Transverse colon (tissue), 4 donors: ENCODE measurements around the gene HNRNPDL. TPM values are rescaled to one million over a fixed set of nuclear protein-coding genes. Genes with fewer than 3 reads are reported as not detected.
"Not testable (repeated sequence)": the region's sequence is repeated elsewhere in the genome, so short reads cannot be mapped to it uniquely, and the experiment has no call there.

ENCODE experiments used
- DNase-seq: peaks from one replicate; pipeline ENCODE4 v3.0.0-alpha.2; 2019
- H3K27ac ChIP-seq, 4 donors: fragments of 200-600 bp; sonication (generic); 2 replicates each; pipeline ENCODE4 v1.5.1; 2016 to 2018; ENCODE audit warnings: inconsistent platforms in 4 of 4
- H3K27me3 ChIP-seq: fragments of 200-600 bp; sonication (generic); 2 replicates; pipeline ENCODE4 v1.5.1; 2017; ENCODE audit warnings: inconsistent platforms
- H3K36me3 ChIP-seq, 4 donors: fragments of 200-600 bp; sonication (generic); 2 replicates each; pipeline ENCODE4 v1.5.1; 2017 to 2019; ENCODE audit warnings: inconsistent platforms in 4 of 4
- H3K4me1 ChIP-seq, 4 donors: fragments of 200-600 bp; sonication (generic); 2 replicates each; pipeline ENCODE4 v1.5.1; 2017 to 2020; ENCODE audit warnings: inconsistent platforms in 4 of 4
- H3K4me3 ChIP-seq, 4 donors: fragments of 200-600 bp; sonication (generic); 1 replicate in 1 of 4; 2 replicates in 3 of 4; pipeline versions ENCODE4 v1.5.1 to v1.6.1; 2017 to 2019; ENCODE audit warnings: inconsistent platforms in 4 of 4
- H3K9me3 ChIP-seq, 2 donors: fragments of 200-600 bp; sonication (generic); 2 replicates each; pipeline ENCODE4 v1.5.1; 2017 to 2019; ENCODE audit warnings: inconsistent platforms in 2 of 2
- CTCF ChIP-seq, 5 experiments: fragments of 200-600 bp in 3 of 5; fragments of 450-650 bp in 2 of 5; sonication (generic) in 3 of 5; IDR thresholded peaks; 1 replicate in 2 of 5; 2 replicates in 3 of 5; pipeline ENCODE4 v1.5.1; 2016 to 2017; ENCODE audit warnings: antibody characterized with exemption in 5 of 5, inconsistent platforms in 3 of 5, mild to moderate bottlenecking in 2 of 5, moderate library complexity in 1 of 5
- EP300 ChIP-seq: sonication (generic); formaldehyde crosslinking; IDR thresholded peaks from one replicate; pipeline ENCODE4 v1.6.1; 2017; ENCODE audit warnings: antibody characterized with exemption, low read depth
- POLR2A ChIP-seq: fragments of 450-650 bp; IDR thresholded peaks from one replicate; pipeline ENCODE4 v1.6.1; 2016; ENCODE audit warnings: antibody characterized with exemption, mild to moderate bottlenecking, moderate library complexity
- POLR2AphosphoS5 ChIP-seq, 3 donors: sonication (generic); formaldehyde crosslinking; IDR thresholded peaks; one replicate each; pipeline ENCODE4 v1.6.1; 2016; ENCODE audit warnings: antibody characterized with exemption in 3 of 3
- WGBS, 2 donors: methylation state at CpG; one replicate each; pipeline ENCODE4 v1.1.5; 2018; ENCODE audit warnings: low coverage in 1 of 2; 5-methylcytosine and 5-hydroxymethylcytosine counted together
- in situ Hi-C, 4 donors: fragments of 200-750 bp; cut with MboI; loops; one replicate each; pipeline versions ENCODE4 v1.15.0 to v1.15.1; 2017; ENCODE audit warnings: low sequenced_read_pairs in 3 of 4, low pct_ligation_motif_present in 1 of 4, low pct_unique_long_range_greater_than_20kb in 1 of 4
- intact Hi-C: fragments of 100-400 bp; cut with DNase I; formaldehyde crosslinking; loops from one replicate; pipeline ENCODE4 v1.15.1; 2023; ENCODE audit warnings: low total_unique reads
- total RNA-seq, 4 donors: library from RNA; depleted of rRNA; stranded (reverse); fragments of >200 nt; gene quantifications; one replicate each; pipeline ENCODE4 v1.1.0, GENCODE V29; 2016

The HNRNPDL gene
- total RNA-seq, 4 donors from 2014 or later, result 78.4 to 131 (median 100) TPM

GRCh38 chr4:82388405-82388804 is 41.9 kb downstream of the HNRNPDL start:
- Histone ChIP-seq H3K27ac (no peak overlapping the region), H3K27me3 (no peaks in the 10 kb centered on the region), H3K9me3 (no peaks in the 10 kb centered on the region), H3K4me3 (no peak overlapping the region), H3K36me3 (no peaks in the 10 kb centered on the region), H3K4me1 (no peaks in the 10 kb centered on the region)
- in situ Hi-C loops (no loop called here), intact Hi-C loops (no loop called here)
- no peak for DNase-seq
- TF ChIP-seq CTCF (IDR thresholded peaks at IDR 0.05), result peak in 1 of 5 experiments; percentile 17
- no peak for TF ChIP-seq POLR2A
- 59% methylated on average over 1 of the region's 1 CpG; no CpG with 5 or more reads in 1 of the 2 donors for WGBS, 2 donors

GRCh38 chr4:82386312-82386711 is 44.0 kb downstream of the HNRNPDL start:
- in situ Hi-C loops, H3K4me1 ChIP-seq: not testable (repeated sequence)
- 92 to 100% methylated on average over 3 to 8 of the region's 8 CpGs for WGBS, 2 donors

GRCh38 chr4:82382751-82383150 is 47.5 kb downstream of the HNRNPDL start:
- H3K4me1 ChIP-seq, result no peaks in the 10 kb centered on the region
- no peaks in the 10 kb centered on the region for H3K27me3 ChIP-seq
- no peak for TF ChIP-seq POLR2AphosphoS5 (IDR thresholded peaks at IDR 0.05)
- no peak for TF ChIP-seq POLR2A
- no peak for TF ChIP-seq EP300
- no peak for TF ChIP-seq CTCF (IDR thresholded peaks at IDR 0.05)
- in situ Hi-C loops (no loop called here), intact Hi-C loops (no loop called here)
- no peak for DNase-seq
- no peaks in the 10 kb centered on the region for H3K9me3 ChIP-seq
- H3K4me3 ChIP-seq, result no peak overlapping the region
- H3K36me3 ChIP-seq, result no peaks in the 10 kb centered on the region
- 68 to 80% methylated on average over 1 to 2 of the region's 2 CpGs for WGBS, 2 donors
- H3K27ac ChIP-seq, result no peak overlapping the region

More at GRCh38 chr4:82386312-82386711, 44.0 kb downstream of the HNRNPDL start:
- H3K27me3 ChIP-seq, H3K36me3 ChIP-seq, DNase-seq, H3K9me3 ChIP-seq, H3K27ac ChIP-seq, H3K4me3 ChIP-seq, intact Hi-C loops: not testable (repeated sequence)

GRCh38 chr4:82381661-82382296 is 48.5 kb downstream of the HNRNPDL start:
- intact Hi-C loops, result no loop called here
- 65 to 75% methylated on average over 2 of the region's 2 CpGs for WGBS, 2 donors
- TF ChIP-seq CTCF (IDR thresholded peaks at IDR 0.05), result no peak
- no peak for TF ChIP-seq EP300
- no peak for TF ChIP-seq POLR2AphosphoS5 (IDR thresholded peaks at IDR 0.05)
- H3K36me3 ChIP-seq, result no peaks in the 10 kb centered on the region
- no peak for DNase-seq
- in situ Hi-C loops, result no loop called here
- no peak overlapping the region for H3K4me3 ChIP-seq
- no peak overlapping the region for H3K27ac ChIP-seq
- H3K9me3 ChIP-seq, result no peaks in the 10 kb centered on the region
- no peaks in the 10 kb centered on the region for H3K27me3 ChIP-seq
- H3K4me1 ChIP-seq, result no peaks in the 10 kb centered on the region

GRCh38 chr4:82381235-82381634 is 49.0 kb downstream of the HNRNPDL start:
- Histone ChIP-seq H3K9me3 (no peaks in the 10 kb centered on the region), H3K36me3 (no peaks in the 10 kb centered on the region), H3K4me1 (peaks cover 0 to under 1% (median under 1%) of the 10 kb centered on the region in 4 donors), H3K27me3 (no peaks in the 10 kb centered on the region), H3K4me3 (no peak overlapping the region), H3K27ac (no peak overlapping the region)
- TF ChIP-seq EP300 (no peak), POLR2A (no peak), POLR2AphosphoS5 (IDR thresholded peaks at IDR 0.05) (no peak), CTCF (IDR thresholded peaks at IDR 0.05) (no peak)
- DNase-seq, result no peak
- 100% methylated on average over 3 of the region's 3 CpGs for WGBS, 2 donors
- in situ Hi-C loops, result no loop called here
- intact Hi-C loops, result no loop called here
